Activated CD4-positive, alpha-beta T cell treated with anti-CD3 and anti-CD28 coated beads for 4 hours (primary cell): Measurements from ENCODE around the gene FHOD3.
"Not testable (repeated sequence)": the region's sequence is repeated elsewhere in the genome, so short reads cannot be mapped to it uniquely, and the experiment has no call there.

ENCODE experiments used
- DNase-seq, 2 donors: peaks; one replicate each; pipeline ENCODE4 v3.0.0-alpha.2; 2020

Gene FHOD3

DNA sequence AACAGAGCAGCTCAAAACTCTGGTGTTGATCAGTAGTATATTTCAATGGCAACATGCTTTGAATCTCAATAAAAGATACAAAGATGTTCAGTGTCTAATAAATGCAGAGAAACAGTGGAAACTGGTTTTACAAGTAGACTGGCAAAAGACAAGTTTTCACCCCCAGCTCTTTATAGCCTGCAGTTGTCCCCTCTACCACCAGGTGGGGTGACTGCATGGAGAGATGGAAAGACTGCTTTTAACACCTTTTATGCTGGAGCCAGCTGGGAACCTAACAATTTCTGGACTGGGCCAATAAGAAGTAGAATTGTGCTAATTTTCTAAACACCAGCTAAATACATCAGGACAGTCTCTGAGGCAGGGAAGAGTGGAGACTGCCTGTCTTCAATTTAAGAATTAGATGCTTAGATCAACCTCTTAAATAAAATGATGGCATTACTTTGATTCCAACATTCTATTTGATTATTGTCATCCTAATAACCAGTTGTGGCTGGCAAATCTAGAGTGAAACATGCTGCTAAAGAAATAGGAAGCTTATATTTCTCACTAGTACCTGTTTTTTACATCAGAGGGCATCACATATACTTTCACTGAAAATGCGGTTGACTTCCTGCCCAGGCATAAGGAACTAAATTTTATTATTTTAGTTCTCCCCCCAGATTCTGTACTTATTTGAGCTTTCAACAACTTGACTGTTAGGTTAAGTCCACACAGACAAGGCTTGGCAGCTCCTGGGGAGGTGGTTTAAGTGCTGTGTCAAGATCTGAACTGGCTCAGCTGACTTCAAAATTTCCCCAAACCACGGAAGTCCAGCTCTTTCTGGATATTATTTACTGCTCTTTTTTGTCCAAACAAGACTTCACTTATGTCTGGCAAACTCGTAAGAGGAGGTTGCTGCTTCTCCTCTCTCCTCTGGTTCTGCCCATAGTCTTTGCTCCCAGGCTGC, 390.8 kb downstream of the FHOD3 start:
- DNase-seq, result peak in 1 of 2 donors; percentile 15

DNA sequence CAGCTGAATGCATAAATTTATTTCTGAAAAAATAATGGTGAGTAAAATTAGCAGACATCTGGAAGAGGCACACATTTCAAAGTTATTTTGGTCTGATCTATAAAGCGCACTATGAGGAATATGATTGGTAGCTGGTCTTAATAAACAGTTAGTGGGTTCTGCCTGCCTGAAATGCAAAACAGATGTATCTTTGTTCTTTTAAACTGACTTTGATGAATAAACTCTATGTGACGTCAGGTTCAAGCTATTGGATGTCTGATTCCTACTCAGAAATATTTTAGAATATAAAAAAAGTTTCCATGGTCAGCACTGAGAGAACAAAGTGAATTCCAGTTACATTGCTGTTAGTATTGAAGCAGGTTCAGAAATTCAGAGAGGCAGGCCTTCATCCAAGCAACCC, 394.9 kb downstream of the FHOD3 start:
- no peak for DNase-seq

DNA sequence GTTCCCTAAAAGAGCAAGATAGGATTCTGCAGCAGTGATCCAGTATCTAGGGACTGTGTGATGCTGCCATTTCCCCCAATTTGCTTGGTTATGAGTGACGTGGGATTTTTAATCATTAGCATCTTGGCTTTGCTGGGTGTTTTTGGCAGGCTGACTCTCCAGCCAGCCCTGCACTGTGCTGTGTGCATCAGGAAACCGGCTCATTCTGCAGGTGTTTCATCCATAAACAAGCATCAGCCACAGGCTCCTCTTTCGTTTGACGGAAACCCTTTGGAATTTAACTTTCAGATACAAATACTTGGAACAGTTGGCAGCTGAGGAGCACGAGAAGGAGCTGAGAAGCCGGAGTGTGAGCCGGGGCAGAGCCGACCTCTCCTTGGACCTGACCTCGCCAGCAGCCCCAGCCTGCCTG, 395.4 kb downstream of the FHOD3 start:
- no peak for DNase-seq

DNA sequence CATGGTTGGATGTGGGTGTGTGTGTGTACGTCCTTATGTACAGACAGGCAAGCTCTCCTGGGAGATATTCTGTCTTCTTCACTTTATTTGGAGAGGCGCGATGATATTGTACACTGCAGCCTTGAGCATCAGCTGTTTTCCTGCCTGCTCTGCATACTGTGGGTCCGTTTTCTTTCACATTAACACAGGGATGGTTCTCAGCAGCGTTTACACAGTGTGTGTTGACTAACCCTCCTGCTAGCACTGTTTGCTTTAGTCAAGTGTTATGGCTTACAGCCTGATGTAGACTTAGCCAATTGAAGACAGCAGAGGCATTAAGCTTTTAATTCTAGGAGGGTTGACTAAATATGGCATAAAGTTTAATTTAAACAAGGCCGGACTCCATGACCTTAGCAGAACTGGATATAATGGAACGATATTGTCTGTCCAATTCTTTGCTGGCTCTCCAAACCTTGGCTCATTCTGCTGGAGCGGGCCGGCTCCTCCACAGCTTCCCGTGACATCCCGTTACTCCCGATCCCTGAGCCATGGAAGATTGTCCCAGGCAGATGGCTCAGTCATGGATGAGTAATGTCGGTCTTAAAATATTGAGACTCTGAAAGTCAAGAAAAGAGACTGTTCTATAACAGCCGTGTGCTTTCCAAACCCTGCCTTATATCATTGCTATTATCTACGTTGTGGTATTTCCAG, 396.6 kb downstream of the FHOD3 start:
- DNase-seq, result no peak

GRCh38 chr18:36695806-36696205, 398.3 kb downstream of the FHOD3 start:
- DNase-seq, result no peak

DNA sequence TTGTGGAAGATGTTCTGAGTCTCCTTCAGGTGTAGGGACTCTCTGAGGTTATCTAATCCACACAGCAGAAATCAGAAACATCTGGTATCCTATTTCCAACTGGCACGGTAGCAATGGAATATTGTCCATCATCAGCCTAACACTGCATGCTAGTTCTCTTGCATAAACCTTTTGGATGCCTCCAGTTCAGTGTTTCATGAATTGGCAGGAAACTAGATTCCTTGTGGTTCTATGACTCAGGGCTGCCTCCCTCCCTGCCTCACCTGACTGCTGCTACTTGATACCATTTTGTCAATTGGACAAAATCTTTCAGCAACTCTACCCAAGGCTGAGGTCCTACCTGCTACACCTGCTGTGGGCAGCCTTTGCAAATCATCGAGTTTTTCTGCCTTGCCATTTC, 400.4 kb downstream of the FHOD3 start:
- no peak for DNase-seq

DNA sequence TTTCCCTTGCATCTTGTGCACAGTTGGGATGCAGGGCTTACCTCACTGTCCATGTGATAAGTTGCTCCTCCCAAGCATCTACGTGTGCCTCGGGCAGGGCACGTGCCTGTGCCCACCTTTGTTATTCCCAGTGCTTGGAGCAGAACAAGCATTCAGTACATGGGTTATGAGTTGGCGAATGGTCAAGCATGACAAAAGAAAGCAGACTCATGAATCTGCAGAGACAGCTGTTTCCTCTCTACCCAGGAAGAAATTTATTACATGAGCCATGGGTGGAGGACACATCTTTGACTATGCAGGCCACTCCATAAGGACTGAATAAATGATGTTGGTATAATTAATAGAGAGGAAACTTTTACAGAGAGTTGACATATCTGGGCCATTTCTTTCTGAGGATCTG, 403.4 kb downstream of the FHOD3 start:
- no peak for DNase-seq

- DNase-seq, result no peak
Measured at GRCh38 chr18:36702401-36703013, 405.0 kb downstream of the FHOD3 start.

DNA sequence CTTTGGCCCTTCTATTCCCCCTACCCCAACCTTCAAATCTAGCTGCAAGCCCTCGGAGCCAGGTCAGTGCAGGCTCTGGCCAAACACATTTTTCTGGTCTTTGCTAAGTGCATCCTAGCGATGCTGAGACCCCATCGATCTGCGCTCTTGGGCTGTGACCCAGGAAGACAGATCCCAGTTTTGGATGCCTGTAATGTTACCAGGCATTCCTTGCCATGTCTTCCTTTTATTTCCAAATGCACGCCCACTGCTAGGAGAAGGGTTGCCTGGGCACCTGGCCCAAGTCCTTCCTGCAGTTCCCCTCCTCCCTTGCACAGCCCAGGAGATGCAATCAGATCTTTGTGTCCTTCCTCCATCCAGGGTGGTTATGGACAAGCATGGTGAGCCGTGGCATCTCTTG, 406.6 kb downstream of the FHOD3 start:
- DNase-seq, result no peak

- DNase-seq, result no peak
Measured at GRCh38 chr18:36706134-36706881, 408.8 kb downstream of the FHOD3 start.

- no peak for DNase-seq
Measured at GRCh38 chr18:36708366-36708765, 410.9 kb downstream of the FHOD3 start.

DNA sequence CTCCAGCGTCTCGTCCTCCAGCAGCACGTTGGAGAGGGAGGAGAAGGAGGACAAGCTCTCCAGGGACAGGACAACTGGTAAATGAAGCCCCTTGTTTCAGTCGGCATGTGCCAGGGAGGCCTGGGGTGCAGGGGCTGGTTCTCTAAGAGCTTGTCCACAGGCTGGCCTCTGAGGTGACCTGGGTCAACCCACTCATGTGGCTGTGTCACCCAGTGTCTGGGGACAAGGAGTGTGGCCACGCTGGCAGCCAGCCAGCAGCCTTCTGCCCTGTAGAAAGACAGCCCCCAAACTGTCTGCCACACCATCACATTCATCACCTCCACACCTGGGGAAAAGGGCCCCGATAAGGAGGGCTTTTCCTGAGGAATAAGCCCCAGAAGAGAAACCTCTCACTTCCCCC, 411.8 kb downstream of the FHOD3 start:
- no peak for DNase-seq

- no peak for DNase-seq
Measured at GRCh38 chr18:36711014-36711725, 413.7 kb downstream of the FHOD3 start.

- DNase-seq, result no peak
Measured at GRCh38 chr18:36711813-36712444, 414.4 kb downstream of the FHOD3 start.

DNA sequence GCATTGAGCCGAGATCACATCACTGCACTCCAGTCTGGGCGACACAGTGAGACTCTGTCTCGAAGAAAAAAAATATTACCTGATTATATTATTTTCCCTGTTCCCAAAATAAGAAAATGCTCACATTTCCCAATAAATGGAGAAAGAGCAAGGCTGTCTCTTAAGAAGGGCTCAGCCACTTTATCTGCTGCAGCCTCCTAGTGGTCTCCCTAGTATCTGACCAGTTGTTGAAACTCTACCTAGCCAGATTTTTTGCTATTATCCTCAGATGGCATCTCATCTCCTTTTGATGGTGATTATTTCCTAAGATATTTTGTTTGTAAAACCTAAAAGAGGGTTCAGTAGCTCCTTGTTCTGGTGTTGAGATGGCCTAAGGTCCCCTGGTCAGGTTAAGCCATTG, 417.0 kb downstream of the FHOD3 start:
- DNase-seq, result no peak

- DNase-seq, result no peak
Measured at GRCh38 chr18:36717422-36718110, 420.1 kb downstream of the FHOD3 start.

- DNase-seq, result no peak
Measured at GRCh38 chr18:36718705-36719328, 421.3 kb downstream of the FHOD3 start.

- no peak for DNase-seq
Measured at GRCh38 chr18:36719630-36720029, 422.1 kb downstream of the FHOD3 start.

- DNase-seq, result not testable (repeated sequence)
Measured at GRCh38 chr18:36721351-36721750, 423.8 kb downstream of the FHOD3 start.

GRCh38 chr18:36724169-36724568, 426.7 kb downstream of the FHOD3 start:
- no peak for DNase-seq

- DNase-seq, result no peak
Measured at GRCh38 chr18:36724591-36725001, 427.1 kb downstream of the FHOD3 start.
